Panc1 (cell line): ENCODE data around the gene ZNF222. TPM values are rescaled to one million over a fixed set of nuclear protein-coding genes. Genes with fewer than 3 reads are reported as not detected.

ENCODE experiments used
- total RNA-seq: library from RNA; stranded (reverse); gene quantifications from one replicate; pipeline ENCODE4 v1.2.1, GENCODE V29; 2021; ENCODE audit not compliant: unreplicated experiment

Gene ZNF222
- total RNA-seq, 1 experiment from 2014 or later: 3.1 TPM

Other genes starting within 250 kb of the ZNF222 start
- gene KCNN4, start 244.4 kb upstream of the ZNF222 start, total RNA-seq: 29.7 TPM
- gene LYPD5, start 222.9 kb upstream of the ZNF222 start, total RNA-seq: 0.87 TPM
- 6.9 TPM for gene ZNF283, start 198.1 kb upstream of the ZNF222 start, total RNA-seq
- gene ZNF404, start 141.4 kb upstream of the ZNF222 start, total RNA-seq: 2.4 TPM
- gene ZNF45, start 90.1 kb upstream of the ZNF222 start, total RNA-seq: 10.7 TPM
- gene ZNF221, start 74.2 kb upstream of the ZNF222 start, total RNA-seq: 2.8 TPM
- gene ZNF155, start 41.2 kb upstream of the ZNF222 start, total RNA-seq: 5.0 TPM
- 4.2 TPM for gene ZNF230, start 22.4 kb upstream of the ZNF222 start, total RNA-seq
- 2.2 TPM for gene ZNF223, start 26.7 kb downstream of the ZNF222 start, total RNA-seq
- gene ZNF284, start 46.8 kb downstream of the ZNF222 start, total RNA-seq: 0.87 TPM
- 13.4 TPM for gene ZNF224, start 69.0 kb downstream of the ZNF222 start, total RNA-seq
- 3.5 TPM for gene ZNF225, start 88.0 kb downstream of the ZNF222 start, total RNA-seq
- gene ZNF234, start 116.2 kb downstream of the ZNF222 start, total RNA-seq: 6.4 TPM
- 21.7 TPM for gene ZNF226, start 139.7 kb downstream of the ZNF222 start, total RNA-seq
- 15.4 TPM for gene ZNF227, start 187.2 kb downstream of the ZNF222 start, total RNA-seq
- 1.8 TPM for gene ZNF233, start 234.5 kb downstream of the ZNF222 start, total RNA-seq